Cardiac septum (tissue), 1 donor: ENCODE data around the gene SSU72. TPM values are rescaled to one million over a fixed set of nuclear protein-coding genes. Genes with fewer than 3 reads are reported as not detected.
"Not testable (repeated sequence)": the region's sequence is repeated elsewhere in the genome, so short reads cannot be mapped to it uniquely, and the experiment has no call there.

Experiments
- DNase-seq: peaks from one replicate; pipeline ENCODE4 v3.0.0-alpha.2; 2020; ENCODE audit warnings: low spot score
- intact Hi-C: fragments of 100-400 bp; cut with DNase I; formaldehyde crosslinking; loops from one replicate; pipeline ENCODE4 v1.14.0; 2022
- total RNA-seq: library from RNA; stranded (reverse); fragmentation: NEBNext Ultra II Directional; extraction: Animal tissue kit (Norgen Biotek cat#: 25700); gene quantifications from one replicate; pipeline ENCODE4 v1.2.1, GENCODE V29; 2021
- donor health status: DM: no; HTN: no; CAD: no.

Gene SSU72
- total RNA-seq, 1 donor from 2014 or later: 90.7 TPM

DNA sequence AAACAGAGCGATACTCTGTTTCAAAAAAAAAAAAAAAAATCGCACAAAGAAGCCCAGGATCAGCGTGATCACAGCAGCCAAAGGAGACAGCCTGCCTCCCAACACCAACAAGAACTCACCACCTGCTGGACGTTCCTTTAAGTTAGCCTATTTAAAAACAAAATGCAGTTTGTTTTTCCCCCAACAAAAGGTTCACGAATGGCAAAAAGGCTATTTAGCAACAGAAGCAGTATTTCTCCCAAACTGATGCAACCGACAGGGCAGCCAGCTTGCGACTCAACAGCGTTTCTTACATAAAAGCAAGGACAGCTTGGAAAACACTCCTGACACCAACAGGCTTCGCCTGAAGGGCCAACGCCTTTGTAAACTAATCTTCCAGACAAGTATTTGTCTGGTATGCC, 6.8 kb downstream of the SSU72 start:
- intact Hi-C loops: no loop called here
- no peak for DNase-seq

DNA sequence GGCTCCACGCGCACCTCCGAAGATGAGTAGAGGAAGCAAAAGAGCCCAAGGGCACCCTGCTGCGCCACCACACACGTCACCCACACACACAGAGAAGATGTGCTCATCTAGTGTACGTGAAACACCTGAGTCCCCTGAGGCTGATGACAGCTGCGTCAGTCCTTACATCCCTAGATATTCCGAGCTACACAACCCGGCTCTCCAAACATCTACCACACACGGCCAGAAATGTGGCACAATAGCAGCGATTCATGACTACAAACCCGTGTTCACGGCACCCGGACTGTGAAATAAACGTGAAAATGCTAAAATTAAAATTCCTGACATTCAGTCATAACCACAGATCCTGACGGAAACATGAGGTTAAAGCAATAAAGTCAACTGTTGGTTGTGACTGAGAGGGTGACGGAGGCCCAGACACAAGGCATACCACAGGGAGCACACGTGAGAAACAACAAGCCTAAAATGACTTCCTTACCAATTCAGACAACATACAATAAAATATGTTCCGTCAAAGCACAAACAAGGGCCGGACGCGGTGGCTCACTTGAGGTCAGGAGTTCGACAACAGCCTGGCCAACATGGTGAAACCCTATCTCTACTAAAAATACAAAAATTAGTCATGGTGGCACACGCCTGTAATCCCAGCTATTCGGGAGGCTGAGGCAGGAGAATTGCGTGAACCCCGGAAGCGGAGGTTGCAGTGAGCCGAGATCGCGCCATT, 7.3 kb downstream of the SSU72 start:
- no peak for DNase-seq
- intact Hi-C loops: no loop called here

DNA sequence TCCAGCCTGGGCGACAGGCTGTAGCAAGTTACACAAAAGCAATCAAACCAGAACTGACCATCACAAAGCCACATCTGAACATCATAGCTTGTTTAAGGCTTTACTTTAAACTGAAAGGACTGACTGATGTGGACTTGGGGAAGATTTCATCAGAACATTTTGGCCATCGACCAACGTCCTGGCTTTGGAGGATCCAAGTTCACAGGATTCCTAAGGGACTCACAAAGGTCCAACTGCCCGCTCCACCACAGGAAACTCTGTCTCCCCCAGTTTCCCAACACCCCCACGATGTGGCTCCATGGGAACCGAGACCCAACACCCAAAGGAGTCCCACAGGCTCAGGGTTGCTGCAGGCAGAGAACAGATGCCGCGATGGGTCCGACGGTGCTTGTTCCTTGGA, 9.3 kb downstream of the SSU72 start:
- intact Hi-C loops: no loop called here
- no peak for DNase-seq

- DNase-seq: no peak
- intact Hi-C loops: no loop called here
These were observed 10.4 kb downstream of the SSU72 start for GRCh38 chr1:1564268-1564667.

DNA sequence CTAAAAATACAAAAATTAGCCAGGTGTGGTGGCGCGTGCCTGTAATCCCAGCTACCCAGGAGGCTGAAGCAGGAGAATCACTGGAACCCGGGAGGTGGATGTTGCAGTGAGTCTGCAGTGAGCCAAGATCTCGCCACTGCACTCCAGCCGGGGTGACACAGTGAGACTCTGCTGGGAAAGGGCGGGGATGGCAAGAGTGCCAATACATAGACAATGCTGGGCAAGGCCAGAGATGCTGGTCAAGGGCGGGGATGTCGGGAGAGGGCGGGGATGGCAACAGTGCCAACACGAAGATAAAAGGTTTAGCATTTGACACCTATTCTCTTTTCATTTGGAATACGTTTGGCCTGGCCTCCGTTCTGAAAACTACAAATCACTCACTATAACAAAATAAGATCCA, 11.0 kb downstream of the SSU72 start:
- intact Hi-C loops: no loop called here
- DNase-seq: no peak

- DNase-seq: no peak
- intact Hi-C loops: no loop called here
These were observed 12.0 kb downstream of the SSU72 start for GRCh38 chr1:1562556-1563195.

DNA sequence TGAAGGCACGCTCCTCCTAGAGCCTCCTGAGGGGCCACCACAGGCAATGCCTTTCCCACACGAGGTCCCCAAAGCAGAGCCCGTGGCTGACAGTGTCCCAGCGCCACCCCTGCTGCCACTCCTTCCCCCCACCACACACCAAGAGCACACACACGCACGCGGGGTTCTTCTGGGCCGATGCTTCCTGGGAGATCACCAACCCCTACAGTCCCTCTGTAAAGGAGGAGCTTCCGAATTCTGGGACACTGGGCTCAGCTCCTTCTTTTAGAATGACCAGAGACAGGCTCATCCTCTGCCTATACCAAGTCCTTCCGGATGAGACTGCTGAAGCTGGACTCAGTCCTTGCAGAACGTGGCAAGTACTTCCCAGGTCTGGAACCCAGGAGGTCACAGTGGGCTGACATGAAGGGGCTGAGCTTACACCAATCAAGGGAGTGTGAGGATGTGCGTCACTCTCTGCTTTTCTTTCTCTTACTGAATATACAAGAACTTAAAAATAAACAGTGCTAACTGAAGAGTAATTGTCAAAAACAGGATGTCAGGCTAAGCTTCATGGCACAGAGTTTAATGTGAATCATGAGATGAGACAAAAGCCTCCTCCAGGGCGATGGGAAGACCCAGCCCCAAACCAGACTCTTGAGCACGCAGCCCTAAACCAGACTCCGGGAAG, 12.7 kb downstream of the SSU72 start:
- no peak for DNase-seq
- intact Hi-C loops: no loop called here

DNA sequence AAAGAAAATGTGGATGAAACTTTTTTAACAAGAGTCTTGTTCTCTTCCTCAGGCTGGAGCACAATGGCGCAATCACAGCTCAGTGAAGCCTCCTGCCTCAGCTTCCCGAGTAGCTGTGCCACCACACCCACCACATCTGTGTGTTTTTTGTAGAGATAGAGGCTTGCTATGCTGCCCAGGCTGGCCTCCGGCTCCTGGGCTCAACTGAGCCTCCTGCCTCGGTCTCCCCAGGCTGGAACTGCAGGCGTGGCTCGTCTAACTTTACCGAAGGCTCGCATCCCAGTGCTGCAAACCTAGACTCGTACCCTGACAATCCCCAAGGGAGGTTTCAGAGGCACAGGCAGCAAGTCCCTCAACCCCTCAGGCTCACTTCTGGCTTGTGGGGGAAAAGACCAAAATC, 14.5 kb downstream of the SSU72 start:
- DNase-seq: no peak
- intact Hi-C loops: no loop called here

DNA sequence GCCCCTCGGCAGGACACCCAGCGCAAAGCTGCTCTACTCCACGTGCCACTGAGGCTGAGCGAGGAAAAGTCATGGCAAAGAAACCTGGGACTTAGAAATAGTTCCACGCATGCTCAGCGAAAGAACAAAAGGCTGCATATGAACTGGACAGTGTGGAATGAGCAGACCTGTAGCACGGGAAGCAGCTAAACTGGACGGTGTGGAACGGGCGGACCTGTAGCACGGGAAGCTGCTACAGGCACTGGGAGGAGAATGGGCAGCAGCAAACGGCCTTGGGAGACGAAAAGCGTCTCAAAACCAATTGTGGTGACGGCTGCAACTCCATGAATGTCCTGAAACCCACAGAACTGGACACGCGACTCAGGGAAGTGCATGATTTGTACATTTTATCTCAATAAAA, 15.6 kb downstream of the SSU72 start:
- intact Hi-C loops: no loop called here
- no peak for DNase-seq

DNA sequence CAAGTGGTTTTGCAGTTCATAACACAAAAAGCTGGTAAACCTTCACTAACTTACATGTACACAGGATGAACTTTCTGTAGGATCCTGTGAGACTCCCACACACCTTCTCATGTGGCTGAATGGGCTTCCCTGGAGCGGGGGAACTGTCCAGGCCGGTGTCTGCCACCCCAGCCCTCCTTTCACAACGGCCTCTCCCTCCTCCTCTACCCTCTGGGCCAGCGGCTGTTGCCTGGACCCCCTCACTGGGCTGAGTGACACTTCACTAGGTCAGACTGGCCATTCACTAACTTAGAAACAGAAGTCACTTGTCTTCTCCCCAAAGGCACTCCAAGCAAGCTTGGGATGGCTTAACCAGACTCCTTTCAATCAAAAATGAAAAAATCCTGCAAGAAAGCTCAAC, 16.1 kb downstream of the SSU72 start:
- intact Hi-C loops: no loop called here

GRCh38 chr1:1557688-1558087, 17.0 kb downstream of the SSU72 start:
- DNase-seq, intact Hi-C loops: not testable (repeated sequence)

More for the DNA sequence above, 16.1 kb downstream of the SSU72 start:
- no peak for DNase-seq

DNA sequence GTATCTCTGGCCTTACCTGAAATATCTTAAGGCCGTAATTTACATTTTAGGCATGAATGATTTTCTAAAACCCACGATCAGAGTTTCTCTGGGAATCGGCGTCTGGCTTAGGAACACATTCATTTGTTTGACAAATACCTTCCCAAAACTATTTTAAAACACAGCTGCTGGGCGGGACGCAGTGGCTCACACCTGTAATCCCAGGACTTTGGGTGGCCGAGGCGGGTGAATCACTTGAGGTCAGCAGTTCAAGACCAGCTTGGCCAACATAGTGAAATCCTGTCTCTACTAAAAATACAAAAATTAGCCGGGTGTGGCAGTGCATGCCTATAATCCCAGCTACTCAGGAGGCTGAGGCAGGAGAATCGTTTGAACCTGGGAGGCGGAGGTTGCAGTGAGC, 17.7 kb downstream of the SSU72 start:
- DNase-seq, intact Hi-C loops: not testable (repeated sequence)

GRCh38 chr1:1556505-1556904, 18.2 kb downstream of the SSU72 start:
- no peak for DNase-seq
- intact Hi-C loops: no loop called here

DNA sequence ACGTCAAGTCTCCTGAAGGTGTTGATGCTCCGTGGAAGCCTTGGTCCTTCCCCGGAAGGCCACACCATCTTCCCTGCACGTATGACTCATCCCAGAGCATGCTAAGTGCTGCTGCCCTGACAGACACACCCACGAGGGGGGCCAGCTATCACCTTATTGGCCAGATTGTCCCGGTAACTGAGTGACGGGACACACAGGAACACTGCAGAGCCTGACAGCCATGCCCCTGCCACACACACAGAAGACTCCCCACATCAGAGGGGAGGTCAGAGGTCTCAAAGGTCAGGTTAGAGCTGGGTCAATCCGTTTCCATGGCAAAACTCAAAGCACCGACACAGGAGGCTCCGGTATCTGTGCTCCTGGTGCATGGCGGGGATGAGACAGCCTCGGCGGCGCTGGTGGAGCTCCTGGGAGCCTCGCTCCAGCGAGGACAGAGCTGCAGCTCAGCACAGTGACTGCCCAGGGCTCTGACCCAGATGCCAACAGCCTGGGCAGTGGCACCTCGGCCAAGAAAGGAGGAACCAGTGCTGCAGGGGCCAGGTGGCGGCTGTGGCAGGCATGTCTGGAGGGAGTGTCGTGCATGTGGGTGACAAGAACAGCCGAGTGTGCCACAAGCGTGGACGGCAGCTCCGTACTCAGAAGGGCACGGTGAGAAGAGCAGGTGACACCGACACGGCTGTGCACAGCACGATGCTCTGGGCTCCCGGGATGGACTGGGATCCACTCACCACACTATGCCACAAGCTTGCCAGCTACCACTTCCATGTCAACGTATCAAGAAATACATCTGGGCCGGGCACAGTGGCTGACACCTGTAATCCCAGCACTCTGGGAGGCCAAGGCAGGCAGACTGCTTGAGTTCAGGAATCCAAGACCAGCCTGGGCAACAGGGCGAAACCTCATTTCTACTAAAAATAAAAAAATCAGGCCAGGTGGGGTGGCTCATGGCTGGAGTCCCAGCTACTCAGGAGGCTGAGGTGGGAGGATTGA, 19.4 kb downstream of the SSU72 start:
- DNase-seq: no peak

GRCh38 chr1:1554550-1554925, 20.1 kb downstream of the SSU72 start:
- DNase-seq: no peak
- intact Hi-C loops: no loop called here

More for the DNA sequence above, 19.4 kb downstream of the SSU72 start:
- intact Hi-C loops: no loop called here

- intact Hi-C loops: no loop called here
- DNase-seq: no peak
These were observed 20.7 kb downstream of the SSU72 start for GRCh38 chr1:1553821-1554494.

DNA sequence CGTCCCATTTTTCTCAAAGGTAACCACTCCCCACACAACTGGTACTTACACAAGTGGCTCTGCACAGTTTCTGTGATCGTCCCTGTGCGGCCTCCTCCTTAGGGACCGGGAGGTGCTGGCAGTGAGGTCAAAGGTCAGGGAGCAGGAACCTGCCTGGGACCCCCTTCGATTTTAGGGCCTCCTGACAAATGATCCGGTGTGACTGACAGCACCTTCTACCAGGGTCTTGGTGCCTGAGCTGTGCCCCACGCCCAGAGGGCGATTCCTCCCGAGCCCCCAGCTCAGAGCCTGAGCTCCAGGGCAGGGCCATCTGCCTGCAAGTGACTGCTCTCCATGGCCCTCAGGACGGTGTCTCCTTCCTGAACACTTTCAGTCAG, 22.4 kb downstream of the SSU72 start:
- DNase-seq: no peak
- intact Hi-C loops: no loop called here

DNA sequence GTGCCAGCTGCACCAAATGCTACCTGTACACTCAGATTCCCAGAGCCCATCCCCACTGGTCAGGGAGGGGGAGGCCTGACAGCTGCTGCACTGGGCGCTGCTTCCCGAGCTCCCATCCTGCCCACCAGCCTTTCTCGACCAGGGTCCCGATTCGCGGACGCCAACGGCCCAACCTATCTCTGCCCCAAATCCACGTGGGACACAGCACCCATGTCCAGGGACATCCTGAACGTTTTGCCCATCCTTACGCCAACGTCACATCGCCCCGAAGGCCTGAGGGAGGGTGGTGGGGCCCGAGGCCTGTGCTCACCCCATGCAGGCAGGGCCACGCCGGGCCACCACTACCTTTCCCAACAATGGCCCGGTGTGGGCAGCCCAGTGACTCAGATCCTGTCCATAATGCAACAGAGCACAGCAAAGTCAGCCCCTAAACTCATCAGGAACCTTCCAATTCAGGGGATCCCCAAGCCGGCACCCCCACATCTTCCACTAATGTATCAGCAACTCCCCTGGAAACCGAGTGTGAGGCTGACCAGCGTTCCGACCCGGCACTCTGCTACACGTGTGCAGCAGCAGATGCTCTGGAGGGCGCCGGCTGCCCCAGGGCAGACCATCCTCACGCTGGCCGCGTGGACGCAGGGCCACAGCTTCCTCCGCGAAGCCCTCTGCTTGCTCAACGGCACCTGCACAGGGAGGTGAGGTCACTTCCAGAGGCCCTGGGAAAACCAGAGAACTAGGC, 23.0 kb downstream of the SSU72 start:
- DNase-seq: no peak
- intact Hi-C loops: no loop called here
